Dermis microvascular lymphatic vessel endothelial cell (primary cell): Measurements from ENCODE around the gene LDHAL6A. TPM values are rescaled to one million over a fixed set of nuclear protein-coding genes. Genes with fewer than 3 reads are reported as not detected.
"Not testable (repeated sequence)": the region's sequence is repeated elsewhere in the genome, so short reads cannot be mapped to it uniquely, and the experiment has no call there.

Experiments used
- DNase-seq, 2 donors: peaks; one replicate each; pipeline versions ENCODE4 v3.0.0 to v3.0.0-alpha.2; 2010; ENCODE audit warnings: low read depth in 2 of 2
- total RNA-seq: library from RNA; depleted of rRNA; stranded (reverse); fragments of >200 nt; gene quantifications from 2 replicates; pipeline ENCODE4 v1.2.1, GENCODE V29; 2014

The LDHAL6A gene
- total RNA-seq = not detected in 2 replicates

- no peak for DNase-seq
These were observed at the start of gene LDHAL6A for GRCh38 chr11:18455686-18456372. Gene LDHAL6A, plus strand, starts transcription at chr11:18455856. Its CDS starts 825 bp downstream, at chr11:18456681.

- not testable (repeated sequence) for DNase-seq
These were observed 48.3 kb upstream of the LDHAL6A start for GRCh38 chr11:18407400-18407799.

DNA sequence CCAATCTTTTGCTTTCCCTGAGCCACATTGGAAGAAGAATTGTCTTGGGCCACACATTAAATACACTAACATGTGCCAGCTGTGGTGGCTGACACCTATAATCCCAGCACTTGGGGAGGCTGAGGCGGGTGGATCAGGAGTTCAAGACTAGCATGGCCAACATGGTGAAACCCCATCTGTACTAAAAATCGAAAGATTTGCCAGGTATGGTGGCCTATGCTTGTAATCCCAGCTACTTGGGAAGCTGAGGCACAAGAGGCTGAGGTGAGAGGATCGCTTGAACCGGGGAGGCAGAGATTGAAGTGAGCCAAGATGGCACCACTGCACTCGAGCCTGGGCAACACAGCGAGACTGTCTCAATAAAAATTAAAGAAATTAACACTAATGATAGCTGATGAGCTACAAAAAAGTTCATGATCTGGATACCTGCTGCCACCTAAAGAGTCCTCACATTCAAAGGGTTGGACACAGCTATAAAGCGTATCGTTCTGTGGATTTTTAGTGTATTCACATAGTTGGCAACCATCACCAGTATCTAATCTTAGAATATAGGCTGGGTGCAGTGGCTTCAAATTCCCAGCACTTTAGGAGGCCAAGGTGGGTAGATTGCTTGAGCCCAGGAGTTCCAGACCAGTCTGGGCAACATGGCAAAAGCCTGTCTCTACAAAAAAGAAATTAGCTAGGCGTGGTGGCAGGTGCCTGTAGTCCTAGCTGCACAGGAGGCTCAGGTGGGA lies 46.9 kb upstream of the LDHAL6A start:
- no peak for DNase-seq

- no peak for DNase-seq
These were observed 39.2 kb upstream of the LDHAL6A start for GRCh38 chr11:18416459-18416858.

DNA sequence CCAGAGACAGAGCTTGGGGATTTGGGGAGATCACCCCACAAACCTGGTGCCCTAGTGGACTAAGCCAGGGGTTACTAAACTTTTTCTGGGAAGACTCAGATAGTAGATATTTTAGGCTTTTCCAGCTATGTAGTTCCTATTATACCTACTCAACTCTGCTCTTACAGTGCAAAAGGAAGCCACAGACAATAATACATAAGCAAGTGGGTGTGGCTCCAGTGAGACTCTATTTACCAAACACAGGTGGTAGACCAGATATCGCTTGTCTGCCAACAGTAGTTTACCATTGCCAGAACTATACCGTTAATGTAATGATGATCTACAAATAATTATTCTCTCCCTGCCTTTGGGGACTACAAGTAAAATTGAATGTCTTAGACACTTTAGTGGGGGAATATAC lies 36.6 kb upstream of the LDHAL6A start:
- no peak for DNase-seq

- DNase-seq = no peak
These were observed 35.6 kb upstream of the LDHAL6A start for GRCh38 chr11:18420067-18420466.

GRCh38 chr11:18427240-18427639 lies 28.4 kb upstream of the LDHAL6A start:
- no peak for DNase-seq

DNA sequence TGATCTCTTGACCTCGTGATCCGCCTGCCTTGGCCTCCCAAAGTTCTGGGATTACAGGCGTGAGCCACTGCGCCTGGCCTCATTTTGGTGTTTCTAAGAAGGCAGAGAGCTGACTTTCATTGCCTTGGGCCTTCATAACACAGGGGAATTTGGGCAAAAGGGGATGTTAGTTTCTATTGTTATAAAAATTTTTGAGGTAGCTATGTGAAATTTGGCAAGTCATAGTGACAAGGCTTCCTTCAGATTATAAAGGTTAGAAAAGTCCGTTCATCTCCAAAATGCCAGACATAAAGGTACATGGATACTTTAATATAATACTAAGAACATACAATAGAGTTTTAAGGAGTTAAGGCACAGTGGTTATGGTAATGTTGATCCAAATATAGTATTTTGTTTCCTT lies 26.3 kb upstream of the LDHAL6A start:
- DNase-seq = no peak

- DNase-seq = no peak
These were observed 17.0 kb upstream of the LDHAL6A start for GRCh38 chr11:18438691-18439090.

- DNase-seq = no peak
These were observed 6.4 kb upstream of the LDHAL6A start for GRCh38 chr11:18449251-18449650.

DNA sequence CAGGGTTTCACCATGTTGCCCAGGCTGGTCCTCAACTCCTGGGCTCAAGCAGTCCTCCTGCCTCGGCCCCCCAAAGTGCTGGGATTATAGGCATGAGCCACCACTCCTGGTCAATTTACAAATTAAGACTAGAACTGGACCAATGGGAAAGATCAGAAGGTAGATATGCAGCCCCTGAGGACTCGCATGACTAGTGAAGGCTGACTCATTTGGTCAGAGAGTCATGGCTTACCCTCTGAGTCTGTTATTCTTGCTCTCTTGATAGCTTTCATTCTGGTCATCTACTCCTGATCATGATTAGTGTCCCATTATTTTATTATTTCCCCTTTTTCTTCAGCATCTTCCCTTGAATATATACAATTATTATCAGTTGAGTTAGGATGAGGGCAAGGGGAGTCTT lies 2.7 kb upstream of the LDHAL6A start:
- DNase-seq = peak in 1 of 2 donors; percentile 3

GRCh38 chr11:18457450-18457849 lies 1.8 kb downstream of the LDHAL6A start:
- peak; percentile 86 to 92 for DNase-seq

- DNase-seq = no peak
These were observed 4.0 kb downstream of the LDHAL6A start for GRCh38 chr11:18459634-18460033.

GRCh38 chr11:18461909-18462308 lies 6.3 kb downstream of the LDHAL6A start:
- DNase-seq = no peak

- DNase-seq = no peak
These were observed 7.8 kb downstream of the LDHAL6A start for GRCh38 chr11:18463439-18463838.

- no peak for DNase-seq
These were observed 10.7 kb downstream of the LDHAL6A start for GRCh38 chr11:18466402-18466801.

- no peak for DNase-seq
These were observed 12.4 kb downstream of the LDHAL6A start for GRCh38 chr11:18468059-18468458.

- DNase-seq = no peak
These were observed 13.3 kb downstream of the LDHAL6A start for GRCh38 chr11:18468961-18469360.

GRCh38 chr11:18471995-18472394 lies 16.3 kb downstream of the LDHAL6A start:
- DNase-seq = no peak

DNA sequence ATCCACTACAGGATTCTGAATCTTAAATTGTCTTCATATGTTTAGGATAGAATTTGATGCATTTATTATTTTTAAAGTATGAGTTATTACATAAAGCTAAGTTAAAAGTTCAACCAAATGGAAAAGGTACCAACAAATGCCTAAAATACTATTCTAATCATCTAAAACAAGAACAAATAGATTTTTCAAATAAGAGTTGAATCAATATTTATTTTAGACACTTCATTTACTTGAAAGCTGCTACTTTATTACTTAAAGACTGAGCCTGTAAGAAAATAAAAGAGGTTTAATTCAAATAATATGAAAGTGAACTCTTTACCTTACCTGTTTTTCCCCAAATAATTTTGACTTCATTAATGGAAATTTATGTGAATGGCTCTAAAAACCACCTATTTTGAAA lies 16.9 kb downstream of the LDHAL6A start:
- no peak for DNase-seq

GRCh38 chr11:18479063-18479462 lies 23.4 kb downstream of the LDHAL6A start:
- DNase-seq = no peak

- DNase-seq = no peak
These were observed 30.4 kb downstream of the LDHAL6A start for GRCh38 chr11:18485913-18486528.

GRCh38 chr11:18490319-18490718 lies 34.7 kb downstream of the LDHAL6A start:
- DNase-seq = no peak
